Rectal smooth muscle tissue (tissue), 1 donor: ENCODE measurements around the gene DEPDC7.
A peak's percentile ranks its signal among the peaks of the same experiment; 100 is the strongest.

ENCODE experiments used
- H3K27ac ChIP-seq: one replicate; pipeline ENCODE4 v1.7.0; 2013; ENCODE audit warnings: low read depth, low read length, inconsistent platforms
- H3K27me3 ChIP-seq: one replicate; pipeline ENCODE4 v1.7.0; 2013; ENCODE audit warnings: low read length; ENCODE audit not compliant: control insufficient read depth, insufficient read depth
- H3K36me3 ChIP-seq: one replicate; pipeline ENCODE4 v1.7.0; 2013; ENCODE audit warnings: low read length; ENCODE audit not compliant: control insufficient read depth, insufficient read depth
- H3K4me1 ChIP-seq: one replicate; pipeline ENCODE4 v1.7.0; 2013; ENCODE audit warnings: low read length; ENCODE audit not compliant: control insufficient read depth, insufficient read depth
- H3K4me3 ChIP-seq: one replicate; pipeline ENCODE4 v1.7.0; 2013; ENCODE audit warnings: low read length
- H3K9ac ChIP-seq: one replicate; pipeline ENCODE4 v1.7.0; 2013; ENCODE audit warnings: low read length

DEPDC7 gene

DNA sequence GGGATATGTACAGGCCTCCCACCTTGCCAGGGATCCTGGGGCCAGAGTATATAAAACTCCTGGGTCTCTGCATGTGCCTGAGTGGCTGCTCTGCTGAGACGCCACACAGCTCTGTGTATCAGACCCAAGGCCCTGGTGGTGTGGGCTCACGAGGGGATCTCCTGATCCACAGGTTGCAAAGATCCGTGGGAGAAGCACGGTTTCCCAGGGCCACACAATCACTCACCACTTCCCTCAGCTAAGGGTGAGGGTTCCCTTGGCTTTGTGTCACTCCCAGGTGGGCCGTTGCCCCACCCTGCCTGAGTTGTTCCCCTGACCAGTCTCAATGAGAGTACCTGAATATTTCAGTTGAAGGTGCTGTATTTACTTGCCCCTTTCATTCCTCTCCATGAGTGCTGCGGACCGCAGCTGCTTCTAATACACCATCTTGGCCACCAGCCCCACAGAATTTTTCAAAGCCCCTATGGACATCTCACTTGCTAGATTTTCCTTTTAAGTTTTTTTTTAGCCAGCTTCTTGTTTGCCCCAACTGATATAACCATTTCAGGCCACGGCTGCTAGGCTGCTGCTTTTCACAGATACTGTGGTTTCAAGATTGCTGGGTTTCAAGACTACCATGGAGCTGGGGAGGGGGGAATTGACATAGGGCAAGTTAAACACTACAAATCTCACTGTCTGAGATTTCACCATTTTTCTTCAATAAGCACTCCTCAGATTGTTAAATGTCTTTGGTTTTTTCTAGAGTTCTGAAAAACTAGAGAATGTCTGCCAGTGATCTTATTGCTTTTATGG lies 13.7 kb upstream of the DEPDC7 start:
- H3K9ac ChIP-seq: no peak overlapping the region

DNA sequence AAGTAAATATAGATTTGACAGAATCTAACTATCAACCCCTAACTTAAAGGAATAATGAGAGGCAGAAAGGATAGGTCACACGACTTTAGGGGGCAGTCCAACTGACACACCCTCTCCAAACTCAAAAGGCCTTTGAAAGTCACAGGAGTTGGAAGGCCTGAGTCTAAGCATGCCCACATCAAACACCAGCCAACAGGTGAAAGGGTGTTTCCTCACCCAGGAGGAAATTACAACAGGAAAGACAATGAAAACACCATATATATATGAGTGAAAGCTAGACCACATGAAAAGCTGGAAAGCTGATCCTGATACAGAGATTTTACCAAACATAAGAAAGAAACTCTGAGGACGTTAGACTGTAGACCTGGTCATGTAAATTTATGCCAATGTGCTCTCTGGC lies 10.5 kb upstream of the DEPDC7 start:
- Histone ChIP-seq H3K36me3 (no peaks in the 10 kb centered on the region), H3K9ac (no peak overlapping the region), H3K4me3 (no peak overlapping the region), H3K4me1 (no peaks in the 10 kb centered on the region), H3K27ac (no peak overlapping the region), H3K27me3 (no peaks in the 10 kb centered on the region)

More for the DNA sequence above, 13.7 kb upstream of the DEPDC7 start:
- H3K36me3 ChIP-seq: no peaks in the 10 kb centered on the region
- no peaks in the 10 kb centered on the region for H3K4me1 ChIP-seq
- H3K27ac ChIP-seq: no peak overlapping the region
- H3K27me3 ChIP-seq: no peaks in the 10 kb centered on the region
- no peak overlapping the region for H3K4me3 ChIP-seq

DNA sequence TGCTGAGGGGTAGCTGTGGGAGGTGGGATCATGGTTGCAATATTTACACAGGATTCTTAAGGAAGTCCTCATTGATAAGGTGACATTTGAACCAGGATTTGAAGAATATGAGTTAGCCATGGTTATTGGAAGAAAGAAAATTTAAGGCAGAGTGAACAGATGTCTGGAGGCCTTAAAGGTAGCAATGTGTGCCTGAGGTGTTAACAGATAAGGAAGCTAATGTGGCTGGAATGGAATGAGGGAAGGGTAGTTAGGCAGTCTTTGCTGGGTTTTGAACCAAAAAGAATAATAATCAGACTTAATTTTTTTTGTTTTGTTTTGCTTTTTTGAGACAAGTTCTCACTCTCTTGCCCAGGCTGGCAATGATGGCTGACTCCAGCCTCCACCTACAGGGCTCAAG lies 9.7 kb upstream of the DEPDC7 start:
- no peak overlapping the region for H3K4me3 ChIP-seq

DNA sequence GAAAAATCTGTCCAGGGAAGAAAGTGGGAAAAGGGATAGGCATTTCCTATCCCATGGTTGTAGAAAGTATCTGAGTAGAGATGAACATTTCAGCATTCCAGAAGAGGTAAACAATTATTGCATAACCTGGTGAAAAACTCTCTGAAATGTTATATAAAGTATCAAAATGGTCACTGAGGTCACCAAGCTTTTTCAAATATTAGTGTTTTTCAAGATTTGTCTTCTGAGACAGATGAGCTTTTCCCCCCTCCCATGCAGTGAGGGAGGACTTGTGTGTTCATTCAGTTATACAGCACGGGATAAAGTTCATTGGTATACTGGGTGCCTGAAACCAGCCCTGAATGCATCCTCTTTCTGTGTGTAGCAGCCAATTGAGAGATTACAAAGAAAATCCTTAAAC lies 1.9 kb upstream of the DEPDC7 start:
- Histone ChIP-seq H3K27ac (no peak overlapping the region), H3K4me1 (no peaks in the 10 kb centered on the region), H3K27me3 (no peaks in the 10 kb centered on the region), H3K36me3 (no peaks in the 10 kb centered on the region), H3K4me3 (no peak overlapping the region), H3K9ac (no peak overlapping the region)

More for the DNA sequence above, 9.7 kb upstream of the DEPDC7 start:
- Histone ChIP-seq H3K4me1 (no peaks in the 10 kb centered on the region), H3K9ac (no peak overlapping the region), H3K36me3 (no peaks in the 10 kb centered on the region), H3K27ac (no peak overlapping the region), H3K27me3 (no peaks in the 10 kb centered on the region)

DNA sequence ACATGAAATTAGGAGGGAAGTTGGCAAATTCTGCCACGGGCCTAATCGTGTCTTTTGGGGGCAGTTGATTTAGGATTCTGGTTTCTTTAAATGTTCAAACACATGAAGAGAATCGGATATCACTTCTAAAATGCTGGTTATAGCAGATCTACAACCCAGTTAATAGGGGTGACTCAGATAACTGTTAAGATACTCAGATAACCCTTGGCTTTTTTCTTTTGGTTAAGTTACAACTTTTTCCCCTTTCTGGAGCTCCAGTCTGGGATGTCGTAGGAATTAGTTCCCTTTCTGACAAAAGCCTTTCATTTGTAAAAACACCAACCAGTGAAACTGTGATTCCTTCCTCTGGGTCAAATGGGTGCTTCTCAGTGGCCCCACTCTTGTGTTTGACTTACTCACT lies 976 bp downstream of the DEPDC7 start:
- no peaks in the 10 kb centered on the region for H3K36me3 ChIP-seq
- H3K9ac ChIP-seq: no peak overlapping the region
- no peaks in the 10 kb centered on the region for H3K4me1 ChIP-seq
- peak overlapping the region; percentile 68 for H3K4me3 ChIP-seq
- H3K27ac ChIP-seq: no peak overlapping the region
- H3K27me3 ChIP-seq: no peaks in the 10 kb centered on the region

DNA sequence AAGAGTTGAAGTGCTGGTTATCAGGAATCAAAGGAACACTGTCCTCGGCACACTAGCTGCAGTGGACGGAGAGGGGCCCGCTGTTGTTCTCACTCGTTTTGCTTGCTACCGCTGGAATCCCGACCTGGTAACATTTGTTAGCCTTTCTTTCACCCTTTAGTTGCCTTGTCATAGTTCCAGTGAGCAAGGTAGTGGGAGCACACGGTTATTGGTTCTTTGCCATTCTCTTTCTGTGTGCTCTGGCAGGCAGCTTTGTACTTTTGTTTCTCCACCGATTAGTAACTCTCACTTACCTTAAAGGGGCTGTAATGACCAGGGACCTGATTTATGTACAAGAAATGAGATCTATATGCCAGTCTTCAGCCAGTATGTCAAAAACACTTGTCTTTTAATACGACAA lies 1.8 kb downstream of the DEPDC7 start:
- Histone ChIP-seq H3K27me3 (no peaks in the 10 kb centered on the region), H3K27ac (no peak overlapping the region), H3K36me3 (no peaks in the 10 kb centered on the region), H3K4me3 (no peak overlapping the region), H3K9ac (no peak overlapping the region), H3K4me1 (no peaks in the 10 kb centered on the region)

DNA sequence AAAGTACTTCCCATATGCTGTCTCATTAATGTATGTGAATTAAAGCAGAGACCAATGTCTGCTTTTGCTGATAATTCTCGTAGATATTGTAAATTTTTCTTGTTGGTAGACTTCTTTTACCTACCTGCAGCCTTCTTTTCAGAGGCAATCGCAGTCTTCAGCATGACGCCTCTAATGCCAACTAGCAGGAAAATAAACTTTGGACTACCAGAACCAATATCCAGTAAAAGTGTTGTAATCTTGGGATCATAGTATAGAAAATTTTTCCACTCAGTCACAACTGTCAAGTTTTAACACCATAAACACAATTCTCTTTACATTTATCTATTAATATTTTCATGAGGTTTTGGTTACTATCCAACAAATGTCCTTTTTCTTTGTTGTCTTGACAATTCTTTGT lies 2.3 kb downstream of the DEPDC7 start:
- Histone ChIP-seq H3K9ac (no peak overlapping the region), H3K27ac (no peak overlapping the region), H3K4me1 (no peaks in the 10 kb centered on the region), H3K27me3 (no peaks in the 10 kb centered on the region), H3K36me3 (no peaks in the 10 kb centered on the region), H3K4me3 (no peak overlapping the region)

DNA sequence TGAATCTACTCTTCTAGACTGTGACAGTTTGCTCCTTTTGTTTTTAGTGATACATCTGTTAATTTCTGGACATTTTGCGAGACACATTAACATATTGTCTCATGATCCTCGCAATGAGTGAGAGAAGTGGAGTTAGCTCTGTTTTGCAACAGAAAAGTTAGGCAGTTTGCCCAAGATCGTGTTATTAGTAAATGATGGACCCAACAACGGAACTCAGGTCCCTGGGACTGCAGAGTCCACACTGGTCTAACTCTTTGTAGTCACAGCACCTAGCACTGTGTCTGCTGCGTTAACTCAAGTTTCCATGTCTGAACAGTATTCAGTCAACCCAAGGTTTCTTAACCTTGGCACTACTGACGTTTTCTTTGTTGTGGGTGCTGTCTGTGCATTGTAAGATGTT lies 3.2 kb downstream of the DEPDC7 start:
- H3K4me1 ChIP-seq: no peaks in the 10 kb centered on the region

DNA sequence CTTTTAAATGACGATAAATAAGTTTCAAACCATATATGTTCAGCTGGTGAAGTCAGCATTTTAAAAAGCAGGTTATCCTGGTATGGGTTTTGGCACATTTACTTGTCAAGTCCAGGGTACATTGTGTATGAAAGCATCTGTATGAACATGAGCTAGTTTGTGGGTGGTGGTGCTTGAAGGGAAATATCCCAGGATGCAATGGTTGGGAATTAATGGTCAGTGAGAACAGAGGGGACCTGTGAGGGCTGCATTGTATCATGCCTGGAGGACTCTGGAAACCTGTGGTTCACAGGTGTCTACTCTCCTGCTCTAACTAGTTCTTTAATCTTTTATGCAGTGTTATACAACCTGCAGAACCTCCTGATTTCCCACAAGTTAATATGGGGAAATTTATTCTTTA lies 5.8 kb downstream of the DEPDC7 start:
- H3K27ac ChIP-seq: no peak overlapping the region
- no peaks in the 10 kb centered on the region for H3K36me3 ChIP-seq
- H3K9ac ChIP-seq: no peak overlapping the region
- H3K4me1 ChIP-seq: no peaks in the 10 kb centered on the region
- H3K4me3 ChIP-seq: no peak overlapping the region
- H3K27me3 ChIP-seq: no peaks in the 10 kb centered on the region

More for the DNA sequence above, 3.2 kb downstream of the DEPDC7 start:
- Histone ChIP-seq H3K36me3 (no peaks in the 10 kb centered on the region), H3K27ac (no peak overlapping the region), H3K4me3 (no peak overlapping the region), H3K9ac (no peak overlapping the region), H3K27me3 (no peaks in the 10 kb centered on the region)

DNA sequence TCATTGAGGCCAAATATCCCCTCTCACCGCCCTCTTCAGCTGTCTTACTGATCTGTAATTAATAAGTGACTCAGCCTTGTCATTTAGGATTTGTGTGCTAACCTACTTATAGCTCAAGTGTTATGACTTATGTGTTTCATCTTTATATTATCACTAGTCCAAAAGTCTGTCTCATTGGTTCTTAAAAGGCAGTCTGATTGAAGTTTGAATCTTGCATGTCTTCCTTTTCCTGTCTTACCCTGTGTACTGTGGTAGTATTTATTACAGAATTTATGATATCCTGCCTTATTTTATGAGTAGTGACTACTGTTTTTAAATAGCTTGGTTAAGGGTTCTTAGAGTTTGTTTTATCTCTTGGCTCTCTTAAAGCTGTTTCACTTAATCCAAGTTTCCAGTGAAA lies 6.3 kb downstream of the DEPDC7 start:
- Histone ChIP-seq H3K27me3 (no peaks in the 10 kb centered on the region), H3K4me3 (no peak overlapping the region), H3K27ac (no peak overlapping the region), H3K4me1 (no peaks in the 10 kb centered on the region), H3K9ac (no peak overlapping the region), H3K36me3 (no peaks in the 10 kb centered on the region)

DNA sequence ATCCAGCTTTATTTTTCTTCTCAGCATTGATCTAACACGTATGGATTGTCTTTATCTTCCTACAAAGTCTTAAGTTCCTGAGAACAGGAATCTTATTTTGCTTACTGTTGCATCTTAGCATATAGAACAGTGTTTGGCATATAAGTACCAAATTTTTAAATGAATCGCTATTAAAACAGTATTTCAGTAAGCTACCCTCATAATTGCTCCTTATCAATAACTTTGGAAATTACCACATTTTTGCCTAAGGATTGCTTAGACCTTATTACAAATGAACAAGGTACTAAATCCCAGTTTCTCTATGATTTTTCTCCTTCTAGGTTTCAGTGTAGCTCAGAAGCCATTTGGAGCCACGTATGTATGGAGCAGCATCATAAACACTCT lies 9.7 kb downstream of the DEPDC7 start:
- H3K9ac ChIP-seq: no peak overlapping the region
- no peak overlapping the region for H3K4me3 ChIP-seq
- H3K27ac ChIP-seq: no peak overlapping the region
- no peaks in the 10 kb centered on the region for H3K4me1 ChIP-seq
- H3K36me3 ChIP-seq: no peaks in the 10 kb centered on the region
- no peaks in the 10 kb centered on the region for H3K27me3 ChIP-seq

DNA sequence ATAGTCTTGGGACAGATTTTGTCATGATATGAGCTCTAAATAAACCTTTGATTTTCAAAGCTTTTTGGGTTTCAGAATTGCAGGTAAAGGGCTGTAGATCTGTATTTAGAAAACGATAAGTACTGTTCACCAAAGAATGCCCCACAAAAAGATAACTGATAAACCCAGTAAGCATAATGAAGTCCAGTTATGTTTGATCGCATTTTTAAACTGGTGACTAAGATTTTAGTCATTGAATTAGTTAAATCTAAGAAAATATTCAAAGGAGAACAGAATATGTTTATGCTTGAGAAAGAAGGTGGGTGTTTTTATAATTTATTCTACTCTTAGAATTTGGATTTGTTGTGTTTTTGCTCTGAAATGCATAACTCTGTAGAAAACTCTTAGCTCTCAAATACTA lies 11.6 kb downstream of the DEPDC7 start:
- H3K9ac ChIP-seq: no peak overlapping the region
- H3K4me1 ChIP-seq: no peaks in the 10 kb centered on the region
- H3K4me3 ChIP-seq: no peak overlapping the region
- no peaks in the 10 kb centered on the region for H3K36me3 ChIP-seq
- no peak overlapping the region for H3K27ac ChIP-seq
- no peaks in the 10 kb centered on the region for H3K27me3 ChIP-seq

DNA sequence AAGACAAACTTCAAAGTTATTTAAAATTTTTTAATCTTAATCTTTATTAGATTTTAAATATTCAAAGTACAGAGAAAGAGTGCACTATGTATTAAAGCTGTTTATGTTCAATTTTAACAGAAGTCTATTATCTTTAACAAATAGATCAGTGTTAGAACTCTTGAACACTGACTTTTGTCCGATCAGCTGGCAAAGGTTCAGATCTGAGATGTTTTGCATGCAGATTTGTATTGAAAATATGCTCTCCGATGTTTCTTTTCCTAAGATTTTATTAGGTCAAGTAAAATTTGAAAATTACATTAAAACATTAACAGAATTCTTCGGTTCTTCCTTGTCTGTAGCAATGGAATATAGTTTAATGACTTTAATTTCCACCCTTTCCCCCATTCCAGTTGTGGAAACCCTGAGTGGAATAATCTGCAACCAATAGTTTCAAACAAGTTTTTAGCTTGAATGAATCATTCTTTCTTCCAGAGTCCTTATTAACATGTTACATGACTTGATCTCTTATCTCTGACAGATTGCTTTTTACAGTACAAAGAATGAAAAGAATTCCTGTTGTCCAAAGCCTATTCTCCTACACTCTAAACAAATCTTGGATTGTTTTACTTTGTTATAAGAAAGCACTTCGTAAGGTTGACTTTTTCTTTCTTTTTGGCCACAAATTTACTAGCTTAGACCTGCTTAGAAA lies 12.3 kb downstream of the DEPDC7 start:
- Histone ChIP-seq H3K9ac (no peak overlapping the region), H3K4me3 (no peak overlapping the region), H3K27me3 (no peaks in the 10 kb centered on the region), H3K27ac (no peak overlapping the region), H3K4me1 (no peaks in the 10 kb centered on the region), H3K36me3 (no peaks in the 10 kb centered on the region)
